ENCODE data around the gene LIME1.
A peak's percentile ranks its signal among the peaks of the same experiment; 100 is the strongest.
"Not testable (repeated sequence)": the region's sequence is repeated elsewhere in the genome, so short reads cannot be mapped to it uniquely, and the experiment has no call there.

Gene LIME1

GRCh38 chr20:63775096-63775978, 38.9 kb downstream of the LIME1 start:
- DNase-seq: peak; percentile 52

DNA sequence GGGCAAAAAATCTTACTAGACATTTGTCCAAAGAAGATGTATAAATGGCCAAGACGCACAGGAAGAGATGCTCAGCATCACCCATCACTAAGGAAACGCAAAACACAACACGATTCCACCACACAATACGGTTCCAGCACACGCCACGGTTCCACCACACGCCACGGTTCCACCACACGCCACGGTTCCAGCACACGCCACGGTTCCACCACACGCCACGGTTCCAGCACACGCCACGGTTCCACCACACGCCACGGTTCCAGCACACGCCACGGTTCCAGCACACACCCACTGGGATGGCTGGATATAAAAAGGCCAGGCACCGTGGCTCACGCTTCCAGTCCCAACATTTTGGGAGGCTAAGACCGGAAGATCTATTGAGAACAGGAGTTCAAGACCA, 40.4 kb downstream of the LIME1 start:
- DNase-seq: not testable (repeated sequence)

- no peak for DNase-seq
These were observed 41.1 kb downstream of the LIME1 start for GRCh38 chr20:63777614-63778013.

DNA sequence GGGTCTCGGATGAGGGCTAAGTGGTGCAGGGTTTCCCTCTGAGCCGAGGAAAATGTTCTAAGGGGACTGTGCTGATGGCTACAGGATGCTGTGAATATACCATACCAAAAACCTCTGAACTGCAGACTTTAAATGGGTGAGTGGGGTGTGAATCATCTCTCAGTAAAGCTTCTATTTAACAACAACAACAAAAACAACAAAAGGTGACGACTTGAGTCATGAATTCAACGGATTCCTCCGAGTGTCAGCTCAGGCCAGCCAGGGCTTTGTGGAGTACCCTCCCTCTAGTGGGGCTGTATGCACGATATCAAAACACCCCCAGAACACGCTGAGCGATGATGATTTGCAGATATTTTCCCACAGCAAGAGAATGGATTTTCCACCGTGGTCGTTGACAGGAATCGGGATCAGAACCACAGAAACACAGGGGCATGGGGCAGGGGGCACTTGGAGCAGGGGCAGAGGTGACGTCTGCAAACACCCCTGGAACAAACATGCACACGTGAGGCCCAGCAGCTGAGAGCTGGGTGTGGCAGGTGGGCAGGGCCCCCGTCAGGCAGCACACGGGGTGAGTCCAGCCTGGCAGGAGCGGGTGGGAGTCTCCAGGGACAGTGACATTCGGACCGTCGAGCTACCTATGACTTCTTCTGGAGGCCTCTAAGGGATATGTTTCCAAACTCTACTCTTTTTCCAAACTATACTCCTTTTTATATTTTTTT, 41.7 kb downstream of the LIME1 start:
- no peak for DNase-seq

DNA sequence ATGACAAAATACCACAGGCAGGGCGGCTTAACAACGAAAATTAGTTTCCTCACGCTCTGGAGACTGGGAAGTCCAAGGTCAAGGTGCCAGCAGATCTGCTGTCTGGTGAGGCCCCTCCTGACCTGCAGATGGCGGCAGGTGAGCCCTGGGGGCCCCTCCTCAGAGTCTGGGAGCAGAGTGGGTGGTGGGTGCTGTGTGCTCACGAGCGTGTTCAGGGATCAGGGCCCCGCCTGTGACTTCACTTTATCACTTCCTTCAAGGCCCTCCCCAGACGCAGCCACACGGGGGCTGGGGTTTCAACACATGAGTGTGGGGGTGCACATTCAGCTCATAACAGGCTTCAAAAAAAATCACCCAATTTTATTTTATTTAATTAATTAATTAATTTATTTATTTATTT, 42.4 kb downstream of the LIME1 start:
- DNase-seq: no peak

DNA sequence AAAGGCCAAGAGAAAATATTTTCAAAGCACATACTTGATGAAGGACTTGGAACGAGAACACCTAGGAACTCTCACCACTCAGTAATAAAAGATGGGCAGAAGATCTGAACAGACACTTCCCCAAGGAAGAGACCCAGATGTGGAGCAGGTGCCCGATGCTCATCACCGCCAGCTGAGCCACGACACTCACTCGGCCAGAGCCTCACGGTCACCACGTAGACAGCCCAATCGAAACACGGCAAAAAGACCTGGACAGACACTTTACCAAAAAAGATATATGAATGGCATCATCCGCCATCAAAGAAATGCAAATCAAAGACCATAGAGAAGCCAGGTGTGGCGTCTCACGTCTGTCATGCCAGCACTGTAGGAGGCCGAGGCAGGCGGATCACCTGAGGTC, 44.7 kb downstream of the LIME1 start:
- no peak for DNase-seq

- DNase-seq: peak; percentile 35
These were observed 45.6 kb downstream of the LIME1 start for GRCh38 chr20:63782051-63782471.

- no peak for DNase-seq
These were observed 46.1 kb downstream of the LIME1 start for GRCh38 chr20:63782521-63782971.

DNA sequence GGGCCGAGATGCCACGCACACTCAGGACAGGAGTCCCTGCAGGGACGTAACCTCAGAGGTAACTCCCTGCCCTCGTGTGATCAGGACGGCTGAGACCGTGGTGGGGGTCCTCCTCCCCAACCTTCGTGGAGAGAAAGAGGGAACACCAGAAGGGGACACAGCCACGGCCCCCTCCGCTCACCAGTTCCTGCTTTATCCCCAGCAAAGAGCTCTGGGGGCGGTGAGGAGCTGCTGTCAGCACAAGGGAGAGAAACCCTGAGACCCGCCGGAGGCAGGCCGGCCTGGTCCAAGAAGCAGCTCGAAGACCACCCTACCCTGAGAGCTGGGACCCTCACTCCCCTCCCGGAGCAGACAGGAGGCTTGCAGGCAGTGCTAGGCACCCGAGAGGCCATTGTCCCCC, 47.5 kb downstream of the LIME1 start:
- no peak for DNase-seq

DNA sequence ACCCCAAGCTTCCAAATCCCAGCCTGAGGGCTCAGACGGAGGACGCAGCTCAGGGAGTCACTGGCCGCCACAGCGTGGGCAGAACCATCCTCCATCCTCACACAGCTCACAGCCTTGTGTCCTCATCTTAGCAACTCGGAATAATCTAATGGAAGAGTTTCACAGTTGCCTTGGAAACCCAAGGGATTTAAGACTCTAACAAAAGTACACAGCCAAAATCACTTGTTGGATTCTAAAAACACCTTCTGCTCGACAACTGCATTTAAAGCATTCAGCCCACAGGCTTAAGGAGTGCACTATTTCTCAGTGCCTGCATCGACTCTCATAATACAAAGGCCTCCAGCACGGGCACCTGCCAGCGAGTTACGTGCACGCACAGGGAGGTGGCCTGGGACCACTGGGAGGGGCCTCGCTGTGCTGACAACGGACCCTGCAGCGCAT, 49.2 kb downstream of the LIME1 start:
- DNase-seq: no peak

- DNase-seq: no peak
These were observed 50.8 kb downstream of the LIME1 start for GRCh38 chr20:63787302-63787701.

DNA sequence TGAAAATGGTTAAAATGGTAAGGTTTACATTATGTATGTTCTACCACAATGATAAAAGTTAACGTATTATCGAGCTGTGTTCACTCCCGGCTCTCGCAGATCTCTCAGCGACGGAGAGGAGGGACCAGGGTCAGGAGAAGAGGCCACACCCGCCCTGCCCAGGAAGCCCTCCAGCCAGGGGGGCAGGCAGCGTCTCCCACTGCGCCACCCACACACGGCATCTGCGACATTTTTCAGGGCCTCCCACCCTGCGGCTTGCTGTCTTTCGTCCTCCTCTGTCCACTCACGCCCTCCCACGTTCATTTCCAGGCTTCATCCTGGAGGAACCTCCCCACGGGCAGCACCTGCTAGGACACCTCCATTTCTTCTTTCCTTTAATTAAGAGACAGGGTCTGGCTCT, 51.3 kb downstream of the LIME1 start:
- no peak for DNase-seq
